Ishikawa (cell line): ENCODE measurements around the gene RAP1GAP.

Experiments
- CEBPB ChIP-seq: IDR thresholded peaks from 2 replicates; pipeline ENCODE4 v1.6.1; 2012
- CREB1 ChIP-seq: IDR thresholded peaks from 2 replicates; pipeline ENCODE4 v1.6.1; 2012; ENCODE audit warnings: low read depth
- EGR1 ChIP-seq: IDR thresholded peaks from 2 replicates; pipeline ENCODE4 v1.6.1; 2012
- EP300 ChIP-seq: IDR thresholded peaks from 2 replicates; pipeline ENCODE4 v1.6.1; 2012; ENCODE audit warnings: borderline replicate concordance
- FOXM1 ChIP-seq: IDR thresholded peaks from 2 replicates; pipeline ENCODE4 v1.6.1; 2012; ENCODE audit warnings: low read depth, borderline replicate concordance
- MAX ChIP-seq: IDR thresholded peaks from 2 replicates; pipeline ENCODE4 v1.6.1; 2012
- NFIC ChIP-seq: IDR thresholded peaks from 2 replicates; pipeline ENCODE4 v1.6.1; 2012
- RAD21 ChIP-seq: IDR thresholded peaks from 2 replicates; pipeline ENCODE4 v1.6.1; 2012; ENCODE audit warnings: low read depth
- REST ChIP-seq: IDR thresholded peaks from 2 replicates; pipeline ENCODE4 v1.6.1; 2012; ENCODE audit warnings: low read depth, mild to moderate bottlenecking
- TAF1 ChIP-seq: IDR thresholded peaks from 2 replicates; pipeline ENCODE4 v1.6.1; 2012; ENCODE audit warnings: low read depth, mild to moderate bottlenecking
- TCF12 ChIP-seq: IDR thresholded peaks from 2 replicates; pipeline ENCODE4 v1.6.1; 2012; ENCODE audit warnings: low read depth
- TEAD4 ChIP-seq: IDR thresholded peaks from 2 replicates; pipeline ENCODE4 v1.6.1; 2012
- USF1 ChIP-seq: IDR thresholded peaks from 2 replicates; pipeline ENCODE4 v1.6.1; 2012
- YY1 ChIP-seq: IDR thresholded peaks from 2 replicates; pipeline ENCODE4 v1.6.1; 2012; ENCODE audit warnings: low read depth
- ZBTB7A ChIP-seq: IDR thresholded peaks from 2 replicates; pipeline ENCODE4 v1.6.1; 2012; ENCODE audit warnings: low read depth

RAP1GAP gene

GRCh38 chr1:21570885-21571284 is 98.3 kb downstream of the RAP1GAP start:
- TF ChIP-seq CEBPB = no peak
- no peak for TF ChIP-seq RAD21
- no peak for TF ChIP-seq NFIC
- no peak for TF ChIP-seq TCF12
- TF ChIP-seq USF1 = no peak
- TF ChIP-seq EP300 = no peak
- no peak for TF ChIP-seq CREB1
- no peak for TF ChIP-seq MAX
- no peak for TF ChIP-seq TAF1
- no peak for TF ChIP-seq EGR1
- no peak for TF ChIP-seq FOXM1
- TF ChIP-seq YY1 = no peak
- no peak for TF ChIP-seq TEAD4
- TF ChIP-seq ZBTB7A = no peak
- TF ChIP-seq REST = no peak

DNA sequence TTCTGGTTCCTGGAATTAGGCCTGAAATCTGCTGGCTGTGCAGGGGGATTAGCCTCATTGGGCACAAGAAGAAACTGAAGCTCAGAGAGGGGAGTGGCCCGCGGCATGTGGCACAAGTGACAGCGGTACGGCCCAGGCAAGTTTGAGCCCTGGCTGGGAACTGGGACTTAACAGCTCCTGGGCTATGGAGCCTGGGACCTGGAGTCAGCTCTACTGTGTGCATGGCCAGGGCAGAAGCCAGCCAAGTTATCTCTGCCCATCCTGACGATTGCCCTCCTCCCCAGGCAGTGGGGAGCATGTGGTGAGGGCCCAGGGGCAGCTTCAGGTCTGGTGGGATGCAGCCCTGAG is 98.7 kb downstream of the RAP1GAP start:
- TF ChIP-seq RAD21 (no peak), CREB1 (no peak), MAX (no peak), EP300 (no peak), EGR1 (no peak), TEAD4 (no peak), CEBPB (no peak), TCF12 (no peak), REST (no peak), ZBTB7A (no peak), NFIC (no peak), YY1 (no peak), TAF1 (no peak), FOXM1 (no peak), USF1 (no peak)

DNA sequence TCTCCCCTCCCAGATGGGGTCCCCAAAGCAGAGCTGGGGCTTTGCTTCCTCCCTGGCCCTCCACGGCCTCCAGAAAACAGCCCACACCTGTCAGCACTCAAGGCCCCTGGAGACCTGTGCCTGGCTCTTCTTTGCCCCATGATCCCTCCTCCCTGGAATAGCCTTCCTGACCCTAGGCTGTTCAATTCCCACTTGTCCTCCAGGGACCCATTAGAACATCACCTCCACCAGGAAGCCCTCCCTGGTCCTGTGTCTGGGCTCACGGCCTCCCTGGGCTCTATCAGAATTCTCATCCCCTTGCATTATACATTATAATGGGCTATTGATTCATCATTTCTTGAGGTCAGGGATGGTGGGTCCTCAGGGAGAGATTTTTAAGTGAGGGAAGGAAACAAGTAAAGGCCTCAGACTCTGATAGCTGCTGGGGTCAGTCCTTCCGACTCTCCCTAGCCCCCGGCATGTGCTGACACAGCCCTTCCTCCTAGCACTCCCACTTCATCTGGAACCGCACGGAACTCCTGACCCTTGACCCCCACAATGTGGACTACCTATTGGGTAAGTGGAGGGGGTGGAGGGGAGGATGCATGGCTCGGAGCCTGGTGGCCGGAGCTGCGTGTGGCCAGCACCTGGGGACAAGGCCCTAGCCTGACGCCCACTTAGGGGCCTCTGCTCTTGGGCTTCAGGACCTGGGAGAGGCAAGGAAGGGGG is 99.2 kb downstream of the RAP1GAP start:
- no peak for TF ChIP-seq MAX
- TF ChIP-seq ZBTB7A = no peak
- TF ChIP-seq REST = no peak
- no peak for TF ChIP-seq EGR1
- no peak for TF ChIP-seq NFIC
- no peak for TF ChIP-seq TEAD4

- no peak for TF ChIP-seq CEBPB
- TF ChIP-seq TCF12 = no peak
- TF ChIP-seq REST = no peak
- TF ChIP-seq EGR1 = no peak
- TF ChIP-seq MAX = no peak
- TF ChIP-seq CREB1 = no peak
- no peak for TF ChIP-seq TEAD4
- no peak for TF ChIP-seq EP300
- TF ChIP-seq TAF1 = no peak
- no peak for TF ChIP-seq ZBTB7A
- no peak for TF ChIP-seq RAD21
These were observed 100.3 kb downstream of the RAP1GAP start for GRCh38 chr1:21568809-21569385.
